NCI-H2227 (cell line): ENCODE results near the gene KCNJ10.
A peak's percentile ranks its signal among the peaks of the same experiment; 100 is the strongest.

Experiments used
- DNase-seq: peaks from one replicate; lab custom pipeline; 2025; ENCODE audit not compliant: unreplicated experiment; lab: John Stamatoyannopoulos, UW

KCNJ10 gene

DNA sequence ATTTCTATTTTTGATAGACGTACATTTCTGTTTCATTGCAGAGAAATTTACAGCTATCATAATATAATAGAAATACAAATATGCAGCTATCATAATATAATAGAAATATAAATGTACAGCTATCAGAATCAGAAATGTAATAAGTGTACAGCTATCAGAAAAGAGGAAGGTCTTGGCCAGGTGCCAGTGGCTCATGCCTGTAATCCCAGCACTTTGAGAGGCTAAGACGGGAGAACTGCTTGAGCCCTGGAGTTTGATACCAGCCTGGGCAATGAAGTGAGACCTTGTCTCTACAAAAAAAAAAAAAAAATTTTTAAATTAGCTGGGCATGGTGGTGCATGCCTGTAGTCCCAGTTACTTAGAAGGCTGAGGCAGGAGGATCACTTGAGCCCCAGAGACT is 76.0 kb downstream of the KCNJ10 start:
- DNase-seq, result no peak

DNA sequence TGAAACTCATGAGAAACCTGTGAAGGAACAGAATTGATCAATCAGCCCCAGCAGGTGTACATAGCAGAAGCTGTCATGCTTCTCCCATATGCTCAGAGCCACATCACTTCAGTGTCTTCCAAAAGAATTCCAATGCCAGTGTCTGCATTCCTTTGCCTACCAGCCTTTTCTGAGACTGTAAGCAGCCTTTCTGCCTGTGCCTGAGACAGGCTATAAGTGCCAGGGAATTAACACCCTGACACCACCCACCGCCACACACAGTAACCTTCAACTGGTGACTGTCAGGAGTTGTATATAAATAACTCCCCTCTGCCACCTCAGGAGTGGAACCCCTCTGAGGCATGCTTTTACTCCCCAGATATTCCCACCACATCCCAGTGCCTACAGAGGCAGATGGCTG is 77.8 kb downstream of the KCNJ10 start:
- no peak for DNase-seq

DNA sequence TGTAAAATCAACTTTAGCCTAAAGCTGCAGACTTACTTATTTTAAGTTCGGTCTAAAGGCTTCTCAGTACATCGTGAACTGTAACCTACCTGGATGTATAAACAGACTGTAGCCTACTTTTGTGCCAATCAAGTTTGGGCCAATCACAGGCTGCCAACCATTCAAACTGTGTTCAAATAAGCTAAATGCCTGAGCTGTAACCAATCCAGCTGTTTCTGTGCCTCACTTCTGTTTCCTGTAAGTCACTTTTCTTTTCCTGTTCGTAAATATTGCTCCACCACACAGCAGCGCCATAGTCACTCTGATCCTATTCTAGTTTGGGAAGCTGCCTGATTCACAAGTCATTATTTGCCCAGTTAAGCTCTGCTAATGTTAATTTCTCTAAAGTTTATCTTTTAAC is 78.4 kb downstream of the KCNJ10 start:
- DNase-seq, result no peak

DNA sequence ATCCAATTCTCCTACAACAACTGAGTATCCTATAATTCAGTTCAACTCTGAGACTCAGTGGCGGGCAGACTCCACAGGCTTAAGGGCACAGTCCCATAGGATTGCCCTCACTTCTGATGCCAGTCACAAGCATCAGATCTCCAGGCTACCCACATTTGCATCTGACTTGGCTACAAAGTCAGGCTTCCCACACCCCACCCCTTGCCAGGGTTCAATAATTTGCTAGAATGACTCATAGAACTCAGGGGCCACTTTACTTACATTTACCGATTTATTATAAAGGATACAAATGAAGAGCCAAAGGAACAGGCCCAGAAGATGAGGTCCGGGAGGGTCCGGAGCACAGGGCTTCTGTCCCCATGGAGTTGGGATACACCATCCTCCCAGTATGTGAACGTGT is 80.0 kb downstream of the KCNJ10 start:
- no peak for DNase-seq

DNA sequence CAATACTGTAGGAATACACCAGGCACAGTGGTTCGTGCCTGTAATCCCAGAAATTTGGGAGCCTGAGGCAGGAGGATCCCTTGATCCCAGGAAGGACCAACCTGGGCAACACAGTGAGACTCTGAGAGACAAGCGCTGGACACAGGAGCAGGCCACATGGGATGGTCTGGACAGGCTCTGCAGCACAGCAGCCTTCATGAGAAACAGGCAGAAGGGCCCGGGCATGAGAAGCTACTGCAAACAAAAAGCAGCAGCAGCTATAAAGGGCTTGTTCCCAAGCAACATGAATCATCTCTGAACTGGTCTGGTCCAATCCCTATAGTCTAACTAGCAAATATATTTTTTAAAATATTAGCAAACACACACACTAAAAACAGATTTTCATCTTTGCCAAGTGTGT is 80.4 kb downstream of the KCNJ10 start:
- DNase-seq, result no peak

DNA sequence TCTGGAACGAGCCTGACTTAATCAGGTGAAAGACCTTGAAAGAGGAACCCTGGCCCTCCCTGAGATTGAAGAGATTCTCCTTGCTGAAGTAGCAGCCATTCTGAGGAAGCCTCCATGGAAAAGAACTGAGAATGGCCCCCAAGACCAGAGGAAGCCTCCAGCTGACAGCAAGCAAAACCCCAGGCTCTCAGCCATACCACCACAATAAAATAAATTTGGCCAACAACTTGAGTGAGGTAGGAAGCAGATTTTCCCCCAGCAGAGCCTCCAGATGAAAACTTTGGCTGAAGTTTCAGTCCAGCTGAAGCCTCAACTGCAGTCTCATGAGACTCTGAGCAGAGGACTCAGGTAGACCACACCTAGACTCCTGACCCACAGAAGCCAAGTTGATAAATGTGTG is 82.0 kb downstream of the KCNJ10 start:
- DNase-seq, result no peak

DNA sequence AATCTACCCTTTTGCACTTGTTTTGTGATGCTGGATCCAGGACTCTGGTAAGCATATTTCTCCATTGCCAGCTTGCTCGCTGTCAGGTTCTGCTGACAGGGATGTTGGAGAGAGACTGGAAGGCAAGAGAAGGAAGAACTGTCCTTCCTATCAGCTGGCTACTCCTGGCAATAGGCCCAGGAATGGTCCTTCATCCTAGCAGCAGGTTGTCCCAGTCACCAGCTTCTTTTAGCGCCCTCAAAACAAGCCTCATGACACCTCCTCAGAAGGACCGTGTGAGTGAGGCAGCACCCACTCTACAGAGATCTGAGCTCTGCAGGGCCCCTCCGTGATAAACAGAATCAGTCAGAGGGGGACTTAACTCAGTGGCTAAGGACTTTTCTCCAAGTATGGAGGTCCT is 82.8 kb downstream of the KCNJ10 start:
- no peak for DNase-seq

DNA sequence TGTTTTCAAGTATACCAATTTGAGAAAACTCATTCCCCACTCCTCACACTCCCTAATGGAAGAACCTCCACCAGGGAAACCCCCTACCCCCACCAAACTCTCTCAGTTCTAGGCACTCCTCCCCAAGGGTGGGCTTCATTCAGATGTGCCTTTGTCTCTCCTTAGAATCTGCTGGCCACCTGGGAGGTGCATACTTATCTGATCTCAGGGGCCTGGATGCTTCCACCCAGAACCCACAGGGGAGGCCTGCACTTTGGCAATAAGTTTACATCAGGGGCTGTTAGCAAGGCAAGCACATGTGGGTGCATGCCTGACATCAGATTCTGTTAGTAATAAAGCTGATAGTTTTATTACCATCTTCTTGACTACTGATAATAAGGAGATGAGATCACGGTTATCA is 83.4 kb downstream of the KCNJ10 start:
- DNase-seq, result no peak

DNA sequence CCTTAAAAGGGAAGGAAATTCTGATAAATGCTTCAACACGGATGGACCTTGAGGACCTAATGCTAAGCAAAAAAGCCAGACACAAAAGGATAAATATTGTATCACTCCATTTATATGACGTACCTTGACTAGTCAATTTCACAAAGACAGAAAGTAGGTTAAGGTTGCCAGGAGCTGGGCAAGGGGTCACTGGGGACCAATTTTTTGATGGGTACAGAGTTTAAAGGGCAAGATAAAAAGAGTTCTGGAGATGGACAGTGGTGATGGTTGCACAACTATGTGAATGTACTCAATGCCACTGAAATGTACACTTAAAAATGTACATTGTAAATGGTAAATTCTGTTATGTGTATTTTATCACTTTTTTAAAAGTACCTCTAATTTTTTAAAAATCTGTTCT is 83.9 kb downstream of the KCNJ10 start:
- no peak for DNase-seq

DNA sequence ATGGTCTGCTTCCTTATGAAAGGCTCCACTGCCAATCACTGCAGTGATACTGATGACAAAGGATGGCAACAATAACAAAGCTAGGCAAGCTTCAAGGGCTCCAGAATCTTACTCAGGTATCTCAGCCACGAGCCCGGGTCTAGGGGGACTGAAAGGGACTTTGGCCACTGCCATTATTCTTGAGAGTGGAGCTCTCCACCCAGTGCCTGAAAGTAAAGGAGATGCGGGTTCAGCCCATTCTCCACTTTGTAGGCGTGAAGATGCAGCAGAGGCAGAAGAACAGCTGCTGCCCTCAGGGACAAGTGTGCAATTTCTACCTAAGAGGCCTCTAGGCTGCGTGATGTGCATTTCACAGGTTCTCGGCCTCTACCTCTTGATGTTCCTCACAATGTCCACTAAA is 84.5 kb downstream of the KCNJ10 start:
- no peak for DNase-seq

DNA sequence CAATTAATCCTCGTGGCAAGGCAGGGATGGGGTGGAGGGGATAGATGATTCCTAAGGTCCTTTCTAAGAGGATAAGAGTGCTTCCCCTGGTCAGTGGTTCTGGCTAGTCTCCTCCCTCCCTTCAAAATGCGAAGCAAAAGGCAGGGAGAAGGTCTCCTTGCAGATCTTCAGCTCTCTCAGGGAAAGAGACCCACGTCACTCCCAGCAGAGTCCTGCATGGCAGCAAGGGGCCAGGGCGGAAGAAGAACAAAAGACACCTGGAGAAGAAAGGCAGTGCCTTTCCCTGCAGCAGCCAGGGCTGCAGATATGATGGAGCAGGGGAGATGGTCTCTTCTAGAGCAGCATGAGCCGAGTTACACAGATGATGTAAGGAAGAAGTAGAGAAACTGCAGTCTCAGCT is 86.3 kb downstream of the KCNJ10 start:
- no peak for DNase-seq

DNA sequence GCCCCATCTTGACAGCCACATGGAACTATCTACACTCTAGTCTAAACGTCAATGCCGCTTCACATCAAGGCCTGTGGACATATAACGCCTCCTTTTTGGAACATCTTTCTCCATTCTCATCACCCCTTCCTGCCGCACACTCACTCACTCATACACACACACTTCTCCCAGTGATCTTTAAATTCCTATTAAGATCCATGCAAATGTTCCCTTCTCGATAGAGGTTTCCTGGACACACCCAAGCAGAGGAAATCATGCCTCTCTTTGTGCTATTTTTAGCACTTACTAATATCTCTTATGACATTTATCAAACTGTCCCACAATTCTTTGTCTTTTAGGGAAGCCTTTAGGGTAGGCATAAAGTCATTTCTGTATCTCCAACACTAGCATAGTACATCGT is 87.7 kb downstream of the KCNJ10 start:
- DNase-seq, result no peak

DNA sequence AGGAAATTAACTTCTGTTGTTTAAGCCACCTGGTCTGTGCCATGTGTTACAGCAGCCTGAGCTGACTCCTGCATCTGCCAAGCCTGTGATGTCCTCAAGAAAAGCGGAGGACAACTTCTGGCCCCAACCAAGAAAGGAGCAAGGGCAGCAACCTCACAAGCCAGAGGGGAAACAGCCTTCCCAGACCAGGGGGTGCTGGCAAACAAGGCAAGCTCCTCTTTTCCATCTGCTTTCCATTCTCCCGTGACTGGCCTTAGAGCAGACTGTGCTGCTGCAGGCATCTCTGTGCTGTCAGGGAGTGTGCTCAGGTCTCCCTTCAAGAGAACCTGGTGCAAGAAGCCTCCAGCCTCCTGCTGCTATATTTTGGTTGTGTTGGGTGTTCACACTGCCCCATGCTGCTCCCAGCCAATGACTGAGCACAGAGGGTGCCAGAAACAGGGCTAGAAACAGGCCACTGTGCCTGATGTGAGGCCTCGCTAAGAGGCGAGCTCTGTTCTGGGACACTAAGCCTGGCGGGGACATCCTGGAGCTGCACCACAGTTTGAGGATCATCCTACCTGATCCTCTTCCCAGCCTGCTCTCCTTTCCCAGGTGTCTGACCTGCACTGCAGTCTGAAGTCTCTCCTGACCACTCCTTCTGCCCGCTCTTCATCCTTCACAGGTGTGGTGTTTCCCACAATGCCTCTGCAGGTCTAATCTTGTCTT is 88.5 kb downstream of the KCNJ10 start:
- DNase-seq, result no peak

DNA sequence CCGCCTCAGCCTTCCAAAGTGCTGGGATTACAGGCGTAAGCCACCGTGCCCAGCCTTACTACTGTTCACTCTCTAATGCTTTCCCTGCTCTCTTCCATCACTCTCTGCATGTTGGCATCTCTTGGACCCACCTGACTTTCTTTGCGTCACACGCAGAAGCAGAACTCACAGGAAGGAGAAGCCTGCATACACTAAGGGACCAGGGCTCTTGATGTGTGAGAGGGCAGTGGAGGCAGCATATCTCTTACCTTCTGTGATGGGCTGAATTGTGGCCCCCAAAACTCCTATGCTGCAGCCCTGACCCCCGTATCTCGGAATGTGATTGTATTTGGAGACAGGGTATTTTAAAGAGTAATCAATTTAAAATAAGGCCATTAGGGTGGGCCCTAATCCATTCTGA is 89.2 kb downstream of the KCNJ10 start:
- no peak for DNase-seq

DNA sequence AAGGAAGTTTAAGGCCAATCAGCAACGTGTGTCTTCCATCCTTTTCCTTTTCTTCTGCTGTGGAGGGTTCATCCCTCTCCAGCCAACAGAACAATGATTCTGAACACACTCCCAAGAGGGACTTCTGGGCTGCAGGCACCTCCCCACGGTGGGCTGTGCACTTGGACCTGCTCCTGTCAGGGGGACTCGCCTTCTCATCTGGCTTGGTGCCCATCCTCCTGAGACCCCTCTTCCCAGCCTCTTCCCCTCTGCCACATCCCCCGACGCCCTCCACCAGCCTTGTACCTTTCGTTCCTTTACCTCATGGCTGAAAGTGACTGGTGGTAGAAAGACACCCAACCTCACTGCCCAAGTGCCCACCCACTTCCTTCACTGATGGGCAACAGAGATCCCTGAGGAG is 89.9 kb downstream of the KCNJ10 start:
- no peak for DNase-seq

DNA sequence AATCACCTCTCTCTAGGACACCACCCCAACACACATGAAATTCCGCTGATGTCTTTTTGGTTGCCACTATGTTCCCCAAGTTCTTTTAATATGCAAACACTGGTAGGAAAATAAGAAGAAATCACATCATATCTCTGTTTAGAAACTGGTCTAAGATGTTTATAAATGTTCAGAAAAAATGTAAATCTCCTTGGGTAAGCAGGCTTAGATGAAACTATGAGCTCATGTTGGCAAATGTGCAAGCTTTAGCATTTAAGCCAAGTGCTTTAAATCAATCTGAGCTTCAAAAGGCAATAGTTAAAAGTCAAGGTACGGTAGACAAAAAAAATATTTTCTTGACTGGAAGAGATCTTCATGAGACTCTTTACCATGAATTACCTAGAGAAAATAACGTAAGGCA is 90.7 kb downstream of the KCNJ10 start:
- no peak for DNase-seq

DNA sequence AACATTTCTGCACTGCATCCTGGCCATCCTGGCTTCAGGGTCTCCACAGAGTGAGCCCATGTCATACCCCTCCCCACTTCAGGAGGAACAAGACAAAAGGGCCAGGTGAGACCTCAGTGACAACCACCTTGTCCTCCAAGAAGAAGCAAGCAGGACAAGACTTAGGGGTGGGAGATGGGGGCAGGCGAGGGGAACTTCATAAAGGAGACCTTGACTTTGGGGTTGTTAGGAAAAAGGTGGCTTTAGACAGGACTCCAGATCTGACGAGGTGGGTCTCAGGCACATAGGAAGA is 91.9 kb downstream of the KCNJ10 start:
- no peak for DNase-seq

DNA sequence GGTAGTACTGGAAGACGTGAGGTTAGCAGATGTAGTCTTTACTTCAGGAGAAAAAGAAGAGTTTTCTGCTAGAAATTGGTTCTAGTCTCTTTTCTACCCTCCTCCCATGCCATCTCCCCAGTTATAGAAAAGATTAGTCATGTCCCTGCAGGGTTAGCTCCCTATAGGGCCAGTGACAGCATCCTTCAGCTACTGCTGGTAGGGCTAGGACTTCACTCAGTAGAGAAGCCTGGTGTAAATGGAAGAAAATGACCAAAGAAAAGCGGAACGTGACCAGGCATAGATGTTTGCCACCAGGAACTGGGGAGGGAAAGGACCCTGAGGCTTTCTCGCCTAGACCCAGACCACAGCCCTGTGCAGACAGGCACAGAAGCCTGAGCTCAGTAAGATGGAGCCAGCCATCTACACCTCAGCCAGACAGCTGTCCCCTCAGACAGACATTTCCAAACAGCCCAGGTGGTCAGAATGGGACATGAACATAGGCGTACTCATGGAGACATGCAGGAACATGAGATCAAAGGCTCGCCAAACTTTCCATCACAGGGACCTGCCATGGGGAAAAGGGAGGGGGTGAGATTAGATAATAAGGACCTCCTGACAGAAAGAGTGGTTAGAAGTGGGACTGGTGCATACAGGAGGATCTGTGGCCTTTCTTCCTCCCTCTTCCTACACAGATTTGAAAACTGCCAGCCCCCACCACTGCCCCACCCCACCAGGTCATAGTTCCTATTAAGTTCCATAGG is 92.4 kb downstream of the KCNJ10 start:
- DNase-seq, result no peak

DNA sequence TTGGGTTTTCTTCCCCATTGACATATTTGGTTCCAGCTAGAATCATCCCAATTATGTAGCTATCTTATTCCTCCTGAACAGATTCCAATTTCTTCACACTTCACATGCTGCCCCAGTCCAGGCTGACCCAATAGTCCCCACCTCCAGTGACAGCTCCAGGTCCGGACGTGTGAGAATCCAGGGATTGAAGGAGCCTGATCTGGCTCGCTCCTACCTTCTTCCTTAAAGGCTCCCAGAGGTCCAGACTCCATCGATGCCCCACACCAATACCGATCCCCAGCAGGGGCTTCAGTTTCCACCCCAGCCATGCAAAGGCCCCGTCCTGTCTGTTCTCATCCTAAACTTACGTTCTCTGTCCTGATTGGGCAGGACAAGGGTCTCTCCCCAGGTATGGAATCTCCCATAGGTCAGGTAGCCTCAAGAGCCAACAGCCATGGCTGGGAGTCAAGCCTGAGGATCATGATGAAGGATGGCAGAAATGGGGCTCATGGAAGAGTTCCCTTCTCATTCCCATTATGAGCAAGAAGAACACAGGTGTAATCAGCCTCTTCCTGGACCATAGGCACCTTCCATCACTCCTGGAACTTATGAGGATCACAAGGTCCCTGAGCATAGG is 95.5 kb downstream of the KCNJ10 start:
- DNase-seq, result no peak

DNA sequence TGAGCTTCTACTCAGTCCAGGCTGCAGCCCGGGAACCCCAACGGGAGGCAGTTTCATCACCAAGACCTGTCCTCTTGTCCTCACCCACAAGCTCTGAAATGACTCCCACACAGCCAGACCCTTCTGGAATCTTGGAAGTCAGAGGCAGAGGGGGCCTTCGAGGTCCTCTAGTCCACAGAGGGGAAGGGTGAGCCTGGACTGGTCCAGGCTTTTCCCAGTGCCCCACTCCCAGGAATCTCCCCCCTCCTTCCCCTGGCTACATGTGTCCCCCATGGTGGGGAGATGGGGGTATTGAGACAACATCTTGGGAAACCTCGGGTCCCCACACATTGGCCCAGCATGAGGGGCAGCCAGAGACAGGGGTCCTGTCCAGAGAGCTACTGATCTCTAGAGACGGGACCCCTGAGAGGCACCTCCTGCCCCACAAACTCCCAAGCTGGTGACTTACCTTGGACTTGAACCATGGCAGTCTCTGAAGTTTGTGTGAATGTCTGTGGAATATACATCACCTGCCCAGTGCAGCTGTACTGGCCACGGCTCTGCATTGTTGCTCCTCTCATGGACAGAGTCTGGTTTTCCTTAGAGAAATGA is 96.5 kb downstream of the KCNJ10 start:
- no peak for DNase-seq

DNA sequence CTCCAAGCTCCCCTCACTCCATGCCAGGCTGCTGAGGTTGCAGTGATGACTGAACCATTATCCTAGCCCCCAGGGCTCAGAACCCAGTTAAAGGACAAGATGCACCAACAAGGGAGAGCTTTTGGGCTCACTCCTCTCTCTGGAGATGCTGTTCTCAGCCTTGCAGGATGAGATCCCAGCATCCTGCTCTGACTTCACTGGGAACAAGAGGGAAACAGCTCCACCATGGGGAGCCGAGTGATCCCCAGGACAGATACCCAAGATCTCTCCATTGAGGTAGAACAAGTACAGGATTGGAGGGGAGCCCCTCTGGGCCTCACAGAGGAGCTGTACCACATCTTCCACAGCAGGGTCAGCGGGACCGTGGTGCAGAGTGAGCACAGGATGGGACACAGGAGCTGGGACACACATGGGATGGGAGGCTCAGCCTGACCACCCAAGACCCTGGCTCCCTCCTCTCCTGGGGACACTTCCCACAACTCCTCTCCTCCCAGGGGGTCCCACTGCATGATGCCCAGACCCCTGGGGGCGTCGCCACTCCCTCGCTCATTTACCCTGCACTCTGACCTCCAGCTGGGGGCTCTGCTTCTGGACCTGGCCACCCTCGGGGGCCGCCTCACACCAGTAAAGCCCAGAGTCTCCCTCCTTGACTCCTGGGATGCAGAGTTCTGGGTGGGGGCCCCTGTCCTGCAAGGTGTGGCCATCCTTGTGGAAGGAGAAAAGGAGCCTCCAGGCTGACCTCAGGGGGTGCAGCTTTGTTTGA is 97.3 kb downstream of the KCNJ10 start:
- no peak for DNase-seq

DNA sequence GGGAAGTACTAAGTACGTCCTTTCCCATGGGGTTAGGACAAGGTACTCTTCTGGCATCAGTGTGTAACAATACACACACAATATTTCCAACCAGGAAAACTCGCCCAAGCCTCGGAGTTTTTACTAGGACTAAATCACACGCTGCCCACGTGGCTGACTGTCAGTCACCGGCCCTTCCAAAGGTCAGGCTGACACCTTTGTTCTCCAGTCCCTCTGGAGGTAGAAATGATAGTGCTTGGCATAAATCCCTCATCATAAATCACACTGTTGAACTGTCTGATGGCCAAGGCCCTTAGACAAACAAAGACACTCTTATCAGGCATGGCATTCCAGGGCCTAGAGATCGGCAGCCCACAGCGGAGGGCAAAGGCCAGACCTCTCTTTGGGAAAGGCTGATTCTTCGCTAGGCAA is 99.0 kb downstream of the KCNJ10 start:
- peak; percentile 10 for DNase-seq
